Measurements from ENCODE around the gene CFTR.

- TF ChIP-seq POLR2AphosphoS5 (IDR thresholded peaks at IDR 0.05) (no peak), CTCF (IDR thresholded peaks at IDR 0.05) (no peak), EP300 (IDR thresholded peaks at IDR 0.05) (no peak)
Measured at GRCh38 chr7:117645481-117646165, 165.8 kb downstream of the CFTR start.
